NB4 (cell line): ENCODE data around the gene CFAP221.
"Not testable (repeated sequence)": the region's sequence is repeated elsewhere in the genome, so short reads cannot be mapped to it uniquely, and the experiment has no call there.

Experiments
- DNase-seq: peaks from one replicate; pipeline ENCODE4 v3.0.0; 2010; ENCODE audit warnings: low read depth
- H3K4me3 ChIP-seq: one replicate; pipeline ENCODE4 v1.5.1; 2011; ENCODE audit warnings: mild to moderate bottlenecking, low read depth, low read length, moderate library complexity
- MYC ChIP-seq: IDR thresholded peaks from 2 replicates; pipeline ENCODE4 v1.6.1; 2011; ENCODE audit warnings: low read depth, low read length
- POLR2A ChIP-seq: IDR thresholded peaks from 2 replicates; pipeline ENCODE4 v1.6.1; 2011; ENCODE audit warnings: mild to moderate bottlenecking; ENCODE audit not compliant: insufficient read length; ENCODE audit errors: extremely low read depth
- TF ChIP-seq, protein P1 (sequence below): IDR thresholded peaks from 2 replicates; pipeline ENCODE4 v1.6.1; 2011; ENCODE audit warnings: low read depth, low read length
- TF ChIP-seq, protein P2 (sequence below): IDR thresholded peaks from one replicate; pipeline ENCODE4 v1.5.1; 2012; ENCODE audit warnings: low read depth, low read length

Gene CFAP221

DNA sequence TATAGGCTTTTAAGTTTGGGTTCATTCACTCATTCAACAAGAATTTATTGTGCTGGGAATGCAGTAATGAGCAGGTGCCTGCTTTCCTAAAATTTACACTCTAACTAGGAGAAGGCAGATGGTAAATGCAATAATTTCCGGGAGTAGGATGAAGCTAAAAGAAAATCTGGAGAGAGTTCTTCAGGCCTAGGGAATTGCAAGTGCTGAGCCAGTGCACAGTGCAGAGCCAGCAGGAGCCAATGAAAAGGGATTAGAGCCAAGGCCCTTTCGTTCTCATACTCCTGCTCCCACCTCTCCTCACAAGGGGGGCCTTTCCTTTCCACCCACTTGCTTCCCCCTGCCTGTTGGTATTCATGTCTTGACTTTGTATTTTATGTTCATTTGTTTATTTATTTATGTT is 55.1 kb downstream of the CFAP221 start:
- no peak for TF ChIP-seq MYC
- no peak for DNase-seq
- H3K4me3 ChIP-seq = no peak overlapping the region

DNA sequence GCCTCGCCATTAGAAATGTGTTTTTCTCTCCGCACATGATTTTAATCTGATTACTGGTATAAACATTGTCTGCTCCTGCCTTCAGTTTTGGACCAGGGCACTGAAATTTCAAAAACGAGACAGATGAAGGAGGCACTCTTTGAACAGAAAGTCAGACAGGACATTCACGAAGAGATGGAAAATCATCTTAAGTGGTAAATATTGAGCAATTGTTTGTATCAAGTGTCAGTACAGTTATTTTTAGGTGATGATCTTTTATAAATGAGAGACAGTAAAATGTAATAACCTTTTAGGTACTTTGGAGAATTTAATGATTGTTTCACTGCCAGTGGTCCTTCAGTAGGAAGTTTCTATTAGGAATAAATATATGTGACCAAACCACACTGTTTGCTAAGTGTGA is 60.8 kb downstream of the CFAP221 start:
- no peak for DNase-seq
- H3K4me3 ChIP-seq = no peak overlapping the region
- TF ChIP-seq, protein P1, sequence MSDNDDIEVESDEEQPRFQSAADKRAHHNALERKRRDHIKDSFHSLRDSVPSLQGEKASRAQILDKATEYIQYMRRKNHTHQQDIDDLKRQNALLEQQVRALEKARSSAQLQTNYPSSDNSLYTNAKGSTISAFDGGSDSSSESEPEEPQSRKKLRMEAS = no peak
- TF ChIP-seq POLR2A (no peak), MYC (no peak)
- TF ChIP-seq, protein P2, sequence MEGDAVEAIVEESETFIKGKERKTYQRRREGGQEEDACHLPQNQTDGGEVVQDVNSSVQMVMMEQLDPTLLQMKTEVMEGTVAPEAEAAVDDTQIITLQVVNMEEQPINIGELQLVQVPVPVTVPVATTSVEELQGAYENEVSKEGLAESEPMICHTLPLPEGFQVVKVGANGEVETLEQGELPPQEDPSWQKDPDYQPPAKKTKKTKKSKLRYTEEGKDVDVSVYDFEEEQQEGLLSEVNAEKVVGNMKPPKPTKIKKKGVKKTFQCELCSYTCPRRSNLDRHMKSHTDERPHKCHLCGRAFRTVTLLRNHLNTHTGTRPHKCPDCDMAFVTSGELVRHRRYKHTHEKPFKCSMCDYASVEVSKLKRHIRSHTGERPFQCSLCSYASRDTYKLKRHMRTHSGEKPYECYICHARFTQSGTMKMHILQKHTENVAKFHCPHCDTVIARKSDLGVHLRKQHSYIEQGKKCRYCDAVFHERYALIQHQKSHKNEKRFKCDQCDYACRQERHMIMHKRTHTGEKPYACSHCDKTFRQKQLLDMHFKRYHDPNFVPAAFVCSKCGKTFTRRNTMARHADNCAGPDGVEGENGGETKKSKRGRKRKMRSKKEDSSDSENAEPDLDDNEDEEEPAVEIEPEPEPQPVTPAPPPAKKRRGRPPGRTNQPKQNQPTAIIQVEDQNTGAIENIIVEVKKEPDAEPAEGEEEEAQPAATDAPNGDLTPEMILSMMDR = no peak

DNA sequence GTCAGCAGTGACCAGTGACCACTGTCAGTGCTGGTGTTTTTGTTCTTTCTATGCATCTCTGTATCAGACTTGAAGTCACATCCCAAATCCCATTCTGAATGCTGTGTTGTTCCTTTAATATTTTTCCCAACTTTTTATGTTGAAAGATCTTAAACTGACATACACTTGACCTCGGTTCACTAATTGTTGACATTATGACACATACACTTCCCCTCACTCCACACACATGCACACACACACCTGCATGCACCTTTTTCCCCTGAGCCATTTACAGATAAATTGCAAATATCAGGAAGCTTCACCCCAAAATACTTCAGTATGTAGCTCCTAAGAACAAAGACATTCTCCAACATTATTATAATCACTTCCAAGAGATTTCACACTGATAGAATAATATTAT is 62.4 kb downstream of the CFAP221 start:
- no peak for TF ChIP-seq MYC
- TF ChIP-seq, protein P1 = no peak
- H3K4me3 ChIP-seq = no peak overlapping the region
- no peak for DNase-seq

DNA sequence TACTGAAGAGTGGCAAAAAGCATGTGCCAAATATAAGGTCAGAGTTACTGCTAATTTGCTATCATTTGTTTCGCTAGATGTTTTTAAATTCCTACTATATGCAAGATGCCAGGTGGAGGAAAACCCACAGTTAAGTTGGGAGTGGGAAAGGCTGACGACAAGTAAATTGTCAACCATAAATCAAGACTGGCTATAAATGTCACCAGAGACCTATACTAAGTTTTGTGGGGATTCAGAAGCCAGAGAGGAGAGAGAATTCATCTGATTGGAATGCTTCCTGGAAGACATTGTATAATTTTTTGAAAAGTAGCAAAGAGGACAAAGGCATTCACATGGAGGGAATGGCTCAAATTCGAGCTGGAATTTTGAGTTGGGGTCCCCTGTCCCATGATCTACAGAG is 64.3 kb downstream of the CFAP221 start:
- TF ChIP-seq, protein P1 = no peak
- TF ChIP-seq, protein P2 = no peak
- TF ChIP-seq POLR2A = no peak
- TF ChIP-seq MYC = no peak
- no peak for DNase-seq
- H3K4me3 ChIP-seq = no peak overlapping the region

DNA sequence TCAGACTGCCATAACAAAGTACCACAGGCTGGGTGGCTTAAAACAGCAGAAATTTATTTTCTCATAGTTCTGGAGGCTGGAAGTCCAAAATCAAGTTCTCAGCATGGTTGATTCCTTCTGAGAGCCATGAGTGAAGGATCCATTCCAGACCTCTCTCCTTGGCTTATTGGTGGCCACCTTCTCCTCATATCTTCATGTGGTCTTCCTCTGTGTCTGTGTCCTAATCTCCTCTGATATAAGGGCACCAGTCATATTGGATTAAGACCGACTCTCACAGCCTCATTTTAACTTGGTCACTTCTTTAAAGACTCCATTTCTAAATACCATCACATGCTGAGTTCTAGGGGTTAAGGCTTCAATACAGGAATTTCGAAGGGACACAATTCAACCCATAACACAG is 65.1 kb downstream of the CFAP221 start:
- TF ChIP-seq MYC = no peak
- TF ChIP-seq POLR2A = no peak
- TF ChIP-seq, protein P2 = no peak
- TF ChIP-seq, protein P1 = no peak
- DNase-seq = no peak
- H3K4me3 ChIP-seq = no peak overlapping the region

DNA sequence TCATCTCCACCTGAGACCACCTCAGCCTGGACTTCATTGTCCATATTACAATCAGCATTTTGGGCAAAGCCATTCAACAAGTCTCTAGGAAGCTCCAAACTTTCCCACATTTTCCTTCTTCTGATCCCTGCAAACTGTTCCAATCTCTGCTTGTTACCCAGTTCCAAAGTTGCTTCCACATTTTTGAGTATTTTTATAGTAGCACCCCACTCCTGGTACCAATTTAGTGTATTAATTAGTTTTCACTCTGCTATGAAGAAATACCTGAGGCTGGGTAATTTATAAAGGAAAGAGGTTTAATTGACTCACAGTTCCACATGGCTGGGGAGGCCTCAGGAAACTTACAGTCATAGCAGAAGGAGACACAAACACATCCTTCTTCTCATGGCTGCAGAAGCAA is 69.9 kb downstream of the CFAP221 start:
- not testable (repeated sequence) for DNase-seq, H3K4me3 ChIP-seq

DNA sequence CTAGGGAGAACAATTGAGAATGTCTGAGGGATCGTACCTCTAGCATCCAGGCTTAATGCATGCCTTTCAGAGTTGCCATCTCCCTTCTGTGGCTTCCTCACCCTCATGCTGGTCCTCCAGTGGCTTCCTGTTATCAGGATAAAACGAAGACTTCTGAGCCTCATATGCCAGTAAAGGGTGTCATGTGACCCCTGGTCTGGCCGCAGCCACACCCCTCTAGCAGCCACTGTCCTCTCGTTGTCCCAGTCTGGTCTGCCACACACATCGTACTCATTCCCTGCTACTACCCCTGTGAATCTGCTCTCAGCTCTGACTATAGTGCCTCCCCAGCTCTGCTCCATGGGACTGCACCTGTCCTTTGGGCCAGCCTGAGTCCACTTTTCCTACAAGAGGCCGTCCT is 72.2 kb downstream of the CFAP221 start:
- H3K4me3 ChIP-seq = no peak overlapping the region
- no peak for DNase-seq
- TF ChIP-seq POLR2A = no peak
- TF ChIP-seq, protein P1 = no peak
- TF ChIP-seq MYC = no peak
- TF ChIP-seq, protein P2 = no peak

DNA sequence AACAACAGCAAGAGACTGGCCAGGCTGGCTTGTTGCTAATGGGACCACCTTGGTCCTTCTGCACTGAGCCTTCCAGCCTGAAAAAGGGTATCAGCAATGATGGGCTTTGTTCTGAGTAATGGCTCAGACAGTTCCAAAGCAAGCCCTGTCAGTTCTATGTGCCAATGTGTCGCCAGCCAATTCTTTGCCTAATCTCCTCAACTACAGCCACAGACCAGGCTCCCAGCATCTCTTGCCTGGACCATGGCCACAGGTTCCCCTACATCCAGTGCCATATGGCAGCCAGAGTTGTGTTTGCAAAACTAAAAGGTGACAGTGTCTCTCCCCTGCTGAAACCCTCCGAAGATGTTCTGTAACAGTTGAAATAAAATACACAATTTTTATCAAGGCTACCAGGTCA is 73.2 kb downstream of the CFAP221 start:
- no peak for DNase-seq
- TF ChIP-seq MYC (no peak), POLR2A (no peak)
- TF ChIP-seq, protein P2 = no peak
- TF ChIP-seq, protein P1 = no peak
- no peak overlapping the region for H3K4me3 ChIP-seq

DNA sequence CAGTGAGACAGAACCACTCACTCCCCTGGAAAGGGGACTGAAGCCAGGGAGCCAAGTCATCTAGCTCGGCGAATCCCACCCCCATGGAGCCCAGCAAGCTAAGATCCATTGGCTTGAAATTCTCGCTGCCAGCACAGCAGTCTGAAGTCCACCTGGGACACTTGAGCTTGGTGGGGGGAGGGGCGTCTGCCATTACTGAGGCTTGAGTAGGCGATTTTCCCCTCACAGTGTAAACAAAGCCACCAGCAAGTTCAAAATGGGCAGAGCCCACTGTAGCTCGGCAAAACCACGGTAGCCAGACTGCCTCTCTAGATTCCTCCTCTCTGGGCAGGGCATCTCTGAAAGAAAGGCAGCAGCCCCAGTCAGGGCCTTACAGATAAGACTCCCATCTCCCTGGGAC is 74.5 kb downstream of the CFAP221 start:
- not testable (repeated sequence) for DNase-seq

More for the DNA sequence above, 74.5 kb downstream of the CFAP221 start:
- not testable (repeated sequence) for H3K4me3 ChIP-seq
